Smooth muscle cell of the brain vasculature (primary cell): ENCODE measurements around the gene TMEM127.
"Not testable (repeated sequence)": the region's sequence is repeated elsewhere in the genome, so short reads cannot be mapped to it uniquely, and the experiment has no call there.

ENCODE experiments used
- DNase-seq: peaks from one replicate; pipeline ENCODE4 v3.0.0-alpha.2; 2012; ENCODE audit warnings: low read depth, low spot score

The TMEM127 gene

GRCh38 chr2:96265840-96266679 is at the start of gene TMEM127, which contains the start of gene CIAO1:
TMEM127 (minus strand) TSS chr2:96265997; CDS start chr2:96265381, 616 bp downstream.
CIAO1 (plus strand) TSS chr2:96266225; CDS start chr2:96266351, 126 bp downstream.
- peak; percentile 89 for DNase-seq

- no peak for DNase-seq
Measured at GRCh38 chr2:96315005-96315399, 49.2 kb upstream of the TMEM127 start.

GRCh38 chr2:96308248-96308647 is 42.5 kb upstream of the TMEM127 start:
- no peak for DNase-seq

- DNase-seq: no peak
Measured at GRCh38 chr2:96306370-96306769, 40.6 kb upstream of the TMEM127 start.

GRCh38 chr2:96305979-96306308 is 40.1 kb upstream of the TMEM127 start:
- DNase-seq: no peak

GRCh38 chr2:96305091-96305978 is 39.5 kb upstream of the TMEM127 start, which contains the start of gene SNRNP200:
SNRNP200 (minus strand) TSS chr2:96305546; CDS start chr2:96305437, 109 bp downstream.
- no peak for DNase-seq

- DNase-seq: no peak
Measured at GRCh38 chr2:96304606-96305005, 38.8 kb upstream of the TMEM127 start.

- no peak for DNase-seq
Measured at GRCh38 chr2:96301865-96302264, 36.1 kb upstream of the TMEM127 start.

- no peak for DNase-seq
Measured at GRCh38 chr2:96296925-96297324, 31.1 kb upstream of the TMEM127 start.

GRCh38 chr2:96294271-96294670 is 28.5 kb upstream of the TMEM127 start:
- not testable (repeated sequence) for DNase-seq

- no peak for DNase-seq
Measured at GRCh38 chr2:96291751-96292150, 26.0 kb upstream of the TMEM127 start.

- DNase-seq: no peak
Measured at GRCh38 chr2:96287273-96287856, 21.6 kb upstream of the TMEM127 start.

- DNase-seq: no peak
Measured at GRCh38 chr2:96276787-96277499, 11.1 kb upstream of the TMEM127 start.

- DNase-seq: no peak
Measured at GRCh38 chr2:96274355-96275056, 8.7 kb upstream of the TMEM127 start.

GRCh38 chr2:96273763-96274162 is 8.0 kb upstream of the TMEM127 start:
- DNase-seq: no peak

GRCh38 chr2:96271995-96272394 is 6.2 kb upstream of the TMEM127 start:
- no peak for DNase-seq

GRCh38 chr2:96267159-96267971 is 1.6 kb upstream of the TMEM127 start:
- DNase-seq: no peak

GRCh38 chr2:96265349-96265839 is 403 bp downstream of the TMEM127 start:
- DNase-seq: no peak

- no peak for DNase-seq
Measured at GRCh38 chr2:96264656-96265348, 995 bp downstream of the TMEM127 start.
